Gastroesophageal sphincter (tissue), 3 donors: ENCODE data around the gene USP6NL.

Source experiments
- CTCF ChIP-seq, 4 experiments: fragments of 200-600 bp in 2 of 4; fragments of 450-650 bp in 2 of 4; sonication (generic) in 1 of 4; IDR thresholded peaks; one replicate each; pipeline ENCODE4 v1.5.1; 2017 to 2019; ENCODE audit warnings: antibody characterized with exemption in 4 of 4, mild to moderate bottlenecking in 2 of 4, moderate library complexity in 2 of 4
- EP300 ChIP-seq: sonication (generic); formaldehyde crosslinking; IDR thresholded peaks from one replicate; pipeline ENCODE4 v1.6.1; 2017; ENCODE audit warnings: antibody characterized with exemption, mild to moderate bottlenecking
- POLR2A ChIP-seq, 2 donors: fragments of 450-650 bp; IDR thresholded peaks; one replicate each; pipeline ENCODE4 v1.6.1; 2017; ENCODE audit warnings: antibody characterized with exemption in 2 of 2, mild to moderate bottlenecking in 2 of 2, moderate library complexity in 1 of 2
- POLR2AphosphoS5 ChIP-seq: sonication (generic); formaldehyde crosslinking; IDR thresholded peaks from one replicate; pipeline ENCODE4 v1.6.1; 2017; ENCODE audit warnings: antibody characterized with exemption

GRCh38 chr10:11658801-11659368 lies 47.4 kb upstream of the USP6NL start:
- TF ChIP-seq POLR2A (IDR thresholded peaks at IDR 0.05) (no peak), POLR2AphosphoS5 (no peak), CTCF (IDR thresholded peaks at IDR 0.05) (no peak), EP300 (no peak)
